GM21619 (cell line): ENCODE data around the gene HS3ST5.
"Not testable (repeated sequence)": the region's sequence is repeated elsewhere in the genome, so short reads cannot be mapped to it uniquely, and the experiment has no call there.

Source experiments
- ATAC-seq: cut with Tn5 transposase; IDR thresholded peaks from one replicate; pipeline ENCODE4 v1.9.1; 2021; ENCODE audit not compliant: unreplicated experiment

Gene HS3ST5

GRCh38 chr6:114339706-114340105, 3.1 kb downstream of the HS3ST5 start:
- ATAC-seq: no peak

DNA sequence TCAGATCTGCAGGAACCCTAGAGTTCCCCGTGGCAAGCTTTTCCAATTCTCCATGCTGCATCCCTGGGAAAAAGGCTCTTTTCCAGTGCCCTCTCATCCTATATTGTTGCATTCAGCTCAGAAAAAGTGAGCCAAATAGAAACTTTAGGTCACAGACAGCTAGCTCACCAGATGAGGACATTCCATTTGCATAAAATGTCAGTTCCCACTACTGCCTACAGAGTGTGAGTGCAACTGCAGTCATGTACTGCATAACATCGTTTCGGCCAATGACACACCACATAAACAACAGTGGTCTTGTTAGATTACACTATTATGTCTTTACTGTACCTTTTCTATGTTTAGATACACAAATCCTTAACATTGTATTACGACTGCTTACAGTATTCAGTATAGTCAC, 8.6 kb downstream of the HS3ST5 start:
- ATAC-seq: no peak

GRCh38 chr6:114327074-114327473, 15.7 kb downstream of the HS3ST5 start:
- no peak for ATAC-seq

DNA sequence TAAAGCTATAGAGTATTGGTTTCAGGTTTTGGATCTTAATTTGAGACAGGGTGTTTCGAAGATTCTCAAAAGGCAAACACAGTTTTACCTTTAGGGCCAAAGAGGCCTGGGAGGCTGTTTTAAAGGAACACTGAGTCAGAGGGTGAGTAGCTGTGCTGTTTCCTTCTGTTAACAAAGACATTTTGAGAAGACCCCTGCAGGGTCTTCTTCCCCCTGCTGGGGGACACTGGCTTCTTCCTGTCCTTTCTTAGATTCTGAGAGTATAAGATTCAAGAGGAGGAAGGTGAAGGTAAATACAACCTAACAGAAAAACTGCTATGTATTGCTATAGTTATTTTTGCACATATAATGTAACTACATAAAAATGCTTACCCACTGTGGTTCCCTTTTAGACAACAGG, 19.0 kb downstream of the HS3ST5 start:
- no peak for ATAC-seq

- ATAC-seq: no peak
Measured at GRCh38 chr6:114319749-114320148, 23.1 kb downstream of the HS3ST5 start.

DNA sequence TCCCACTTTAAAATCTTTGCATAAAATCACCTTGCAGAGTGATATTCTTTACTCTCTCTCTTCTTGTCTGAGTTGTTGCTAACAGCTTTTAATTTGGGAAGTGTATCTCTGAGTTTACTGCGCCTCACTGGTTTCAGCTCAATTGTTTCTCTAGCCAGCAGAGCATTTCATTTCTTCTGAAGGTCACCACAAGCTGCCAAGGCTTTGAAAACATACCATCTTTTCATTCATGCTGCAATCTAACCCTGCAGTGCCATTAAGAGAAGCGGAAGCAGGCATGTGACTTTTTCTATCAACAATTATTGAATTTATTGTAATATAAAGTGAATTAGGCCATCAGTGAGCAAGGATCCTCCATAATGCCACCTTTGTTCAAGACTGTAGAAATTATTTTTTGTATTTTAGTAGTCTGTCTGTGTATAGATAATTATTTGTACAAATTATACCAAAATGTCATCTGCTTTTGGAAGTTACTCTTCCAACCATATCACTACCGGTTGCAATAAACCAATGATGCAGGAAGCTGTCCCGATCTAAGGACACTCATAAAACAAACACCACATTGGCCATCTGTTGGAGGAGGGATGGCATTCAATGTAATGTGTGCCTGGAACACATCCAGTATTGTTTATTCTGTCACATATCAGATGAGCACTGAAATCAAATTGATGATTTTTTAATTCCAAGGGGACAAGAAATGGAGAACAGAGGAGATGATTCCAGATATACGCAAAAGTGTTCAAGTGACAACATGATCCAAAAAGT, 26.8 kb downstream of the HS3ST5 start:
- ATAC-seq: no peak

- ATAC-seq: not testable (repeated sequence)
Measured at GRCh38 chr6:114313816-114314215, 29.0 kb downstream of the HS3ST5 start.

DNA sequence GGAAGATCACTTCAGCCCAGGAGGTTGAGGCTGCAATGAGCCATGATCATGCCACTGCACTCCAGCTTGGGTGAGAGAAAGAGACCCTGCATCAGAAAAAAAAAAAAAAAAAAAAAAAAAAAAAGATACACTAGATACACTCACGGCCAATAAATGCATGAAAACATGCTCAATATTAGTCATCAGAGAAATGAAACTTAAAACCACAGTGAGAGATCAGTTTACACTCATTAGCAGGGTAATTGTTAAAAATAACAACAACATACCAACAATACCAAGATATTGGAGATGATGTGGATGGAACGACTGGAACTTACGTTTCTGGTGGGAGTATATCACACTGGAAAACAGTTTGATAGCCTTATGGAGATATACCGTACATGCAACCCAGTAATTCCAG, 29.9 kb downstream of the HS3ST5 start:
- no peak for ATAC-seq

DNA sequence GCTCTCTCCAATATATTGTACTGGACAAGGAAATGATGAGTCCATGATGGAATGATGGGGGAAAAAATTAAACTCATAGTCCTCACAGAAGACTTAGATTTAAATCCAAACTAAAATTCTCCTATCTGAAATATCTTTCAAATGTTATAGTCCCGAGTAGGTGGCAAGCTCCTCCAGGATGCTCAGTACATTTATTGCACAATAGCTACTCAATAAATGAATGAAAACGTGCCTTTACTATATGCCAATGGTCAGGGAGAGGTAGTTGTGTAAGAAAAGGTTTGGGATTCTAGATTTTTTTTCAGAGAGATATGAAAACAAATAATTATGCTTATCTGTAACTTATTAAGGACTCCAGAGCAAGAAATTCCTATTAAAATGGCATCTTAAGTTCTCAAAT, 32.8 kb downstream of the HS3ST5 start:
- ATAC-seq: no peak

DNA sequence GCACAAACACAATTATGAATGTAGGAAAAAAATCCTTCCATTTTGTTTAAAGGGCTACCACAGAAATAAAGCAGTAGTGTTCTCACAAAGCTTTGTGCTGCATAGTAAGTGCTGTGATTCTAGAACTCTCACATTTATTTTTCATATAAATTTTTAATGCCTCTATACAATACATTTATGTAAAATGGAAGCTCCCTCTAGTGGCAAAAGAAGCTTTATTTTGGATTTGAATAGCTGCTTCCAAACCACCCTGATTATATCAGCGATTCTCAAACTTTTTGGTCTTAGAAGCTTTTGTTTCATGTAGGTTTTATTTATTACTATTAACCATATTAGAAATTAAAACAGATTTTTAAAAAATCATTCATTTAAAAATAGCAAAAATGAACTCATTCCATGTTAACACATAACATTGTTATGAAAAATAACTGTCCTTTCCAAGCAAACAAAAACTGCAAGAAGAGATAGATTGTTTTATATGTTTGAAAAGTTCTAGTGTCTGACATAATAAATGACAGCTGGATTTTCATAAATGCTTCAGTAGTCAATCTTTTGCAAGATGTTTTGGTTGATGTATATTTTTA, 38.4 kb downstream of the HS3ST5 start:
- no peak for ATAC-seq

GRCh38 chr6:114301596-114302219, 41.1 kb downstream of the HS3ST5 start:
- no peak for ATAC-seq

DNA sequence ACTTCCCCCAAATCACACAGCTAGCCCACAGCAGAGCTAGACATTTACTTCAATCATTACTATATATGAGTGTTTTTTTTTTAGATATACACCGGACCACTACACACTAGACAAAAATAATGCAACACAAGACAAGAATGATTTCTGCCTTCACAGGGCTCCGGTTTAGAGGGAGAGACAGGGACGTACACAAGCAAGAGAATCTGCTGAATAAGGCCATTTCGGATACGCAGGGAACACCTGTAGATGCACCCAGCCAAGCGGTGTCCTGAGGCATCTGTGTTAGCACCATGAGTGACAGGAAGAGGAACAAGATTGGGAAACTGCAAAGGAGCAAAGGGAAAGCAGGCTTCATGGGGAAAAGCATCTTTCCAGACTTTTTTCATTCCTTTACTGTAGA, 45.7 kb downstream of the HS3ST5 start:
- no peak for ATAC-seq

DNA sequence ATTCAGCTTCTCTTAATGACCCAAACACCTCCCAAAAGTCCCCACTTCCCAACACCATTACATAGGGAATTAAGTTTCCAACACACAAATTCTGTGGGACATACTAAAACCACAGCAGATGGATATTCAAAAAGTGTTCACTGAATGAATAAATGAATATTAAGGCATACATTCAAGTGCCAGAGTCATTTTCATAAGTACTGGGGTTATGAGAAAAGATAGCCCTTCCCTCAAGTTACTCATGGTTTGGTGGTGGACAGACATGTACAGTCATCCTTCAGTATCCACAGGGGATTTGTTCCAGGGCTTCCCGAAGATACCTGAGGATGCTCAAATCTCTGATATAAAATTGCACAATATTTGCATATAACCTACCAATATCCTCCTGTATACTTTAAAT, 50.4 kb downstream of the HS3ST5 start:
- ATAC-seq: no peak

- ATAC-seq: no peak
Measured at GRCh38 chr6:114291428-114291827, 51.4 kb downstream of the HS3ST5 start.

DNA sequence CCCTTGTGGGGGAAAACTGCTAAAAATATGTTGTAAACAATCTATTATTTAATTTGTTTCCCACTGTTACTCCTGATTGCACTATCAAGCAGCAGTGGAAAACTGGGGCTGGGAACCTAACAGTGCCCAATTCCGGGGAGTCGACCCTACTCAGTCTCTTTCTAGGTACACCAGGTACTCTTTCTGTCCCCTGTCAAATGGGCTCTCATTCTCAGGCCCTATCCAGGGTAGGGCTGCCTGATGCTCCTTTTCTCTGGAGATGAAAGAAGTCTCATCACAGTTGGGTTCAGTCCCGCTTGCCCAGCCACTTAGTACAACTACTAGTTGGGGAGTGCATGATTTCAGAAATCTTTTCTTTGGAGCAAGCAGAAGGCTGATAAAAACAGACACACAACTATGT, 52.0 kb downstream of the HS3ST5 start:
- no peak for ATAC-seq

DNA sequence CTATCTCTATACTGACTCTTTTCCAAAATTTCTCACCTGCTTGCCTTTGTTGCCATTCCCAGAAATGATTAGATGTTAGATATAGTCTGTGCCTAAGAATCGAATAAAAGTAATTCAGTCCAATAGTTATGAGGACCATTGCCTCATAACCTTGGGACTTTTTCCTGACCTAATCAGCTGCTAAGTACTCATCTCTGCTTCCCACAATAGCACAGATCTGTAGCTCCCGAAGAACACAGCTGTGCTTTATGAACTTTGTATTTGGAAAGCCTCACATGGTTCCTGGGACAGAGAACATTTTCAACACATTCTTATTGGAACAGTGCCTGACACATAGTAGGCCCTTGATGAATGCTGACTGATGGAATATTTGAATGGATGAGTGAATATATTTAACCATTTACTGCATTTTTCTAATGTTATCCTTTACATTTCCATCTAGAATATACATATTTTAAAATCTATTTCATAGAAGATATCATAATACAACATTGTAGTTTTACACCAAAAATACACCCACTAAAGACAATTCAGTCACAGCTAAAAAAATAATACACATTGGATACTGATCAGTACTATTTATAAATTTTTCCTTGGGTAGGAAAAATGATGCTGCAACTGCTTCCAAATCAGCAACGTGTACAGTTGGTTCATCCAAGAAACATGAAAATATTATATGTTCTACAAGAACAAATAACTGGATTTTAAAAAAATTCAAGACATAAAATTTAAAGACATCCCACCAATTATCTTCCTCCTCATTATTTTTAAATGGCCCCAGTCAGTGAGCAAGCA, 53.9 kb downstream of the HS3ST5 start:
- ATAC-seq: no peak

DNA sequence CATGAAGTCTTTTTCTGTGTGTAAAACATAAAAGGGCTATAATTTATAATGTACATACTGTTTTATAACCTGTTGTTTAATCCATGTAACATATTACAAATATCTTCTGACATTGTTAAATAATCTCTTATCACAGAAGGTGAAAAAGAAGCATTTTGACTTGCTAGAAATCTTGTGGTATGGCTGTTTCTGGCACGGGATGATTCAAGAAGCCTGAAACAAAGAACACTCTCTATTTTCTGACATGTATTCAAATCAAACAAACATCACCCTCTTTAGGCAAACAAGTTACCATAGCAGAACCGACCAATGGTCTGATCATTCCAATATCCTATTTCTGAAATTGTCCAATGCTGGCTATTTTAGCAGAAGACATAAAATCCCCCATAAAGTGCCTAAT, 55.4 kb downstream of the HS3ST5 start:
- no peak for ATAC-seq

GRCh38 chr6:114286211-114286610, 56.6 kb downstream of the HS3ST5 start:
- no peak for ATAC-seq

GRCh38 chr6:114284281-114284680, 58.5 kb downstream of the HS3ST5 start:
- no peak for ATAC-seq

DNA sequence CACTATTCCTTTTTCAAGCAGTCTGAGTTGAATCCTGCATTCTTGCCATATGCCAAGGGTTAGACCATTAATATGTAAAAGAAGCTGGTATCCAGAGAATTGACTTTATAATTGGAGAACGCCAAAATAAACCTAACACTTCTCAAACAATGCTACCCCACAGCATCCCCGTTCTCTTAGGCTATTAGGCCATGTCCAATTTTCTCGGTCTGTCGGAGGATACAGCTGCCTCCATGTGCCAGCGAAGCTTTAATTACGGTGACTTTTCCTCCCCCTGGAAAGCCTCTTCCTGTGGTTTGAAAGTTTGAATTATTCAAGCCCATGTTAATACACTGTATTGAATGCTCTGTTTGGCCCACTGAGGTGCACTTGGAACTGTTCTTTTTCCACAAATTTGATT, 60.5 kb downstream of the HS3ST5 start:
- ATAC-seq: no peak

DNA sequence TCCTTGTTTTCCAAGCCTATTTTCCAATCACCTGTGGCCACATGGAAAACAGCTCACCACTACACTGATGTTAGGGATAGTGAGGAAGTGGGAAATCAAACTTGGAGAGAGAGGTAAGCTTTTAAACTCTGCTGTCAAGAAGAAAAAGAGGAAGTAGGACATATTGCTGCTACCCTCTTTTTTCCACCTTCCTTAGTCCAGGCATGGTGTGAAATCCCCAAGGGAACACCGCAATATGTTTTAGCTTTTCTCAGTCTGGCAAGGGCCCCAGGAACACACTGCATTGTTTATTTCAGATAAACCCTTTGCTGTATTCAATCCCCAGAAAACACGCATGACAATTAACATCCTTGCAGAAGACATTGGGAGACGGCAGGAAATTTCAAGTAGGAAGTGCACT, 61.3 kb downstream of the HS3ST5 start:
- no peak for ATAC-seq
